GM10248 (cell line): ENCODE data around the gene MYORG.

Experiments
- CTCF ChIA-PET: fragments of 300-600 bp; sonication (Branson Sonifier 250); formaldehyde crosslinking; extraction: SDS; loops from one replicate; lab custom pipeline; 2021; ENCODE audit warnings: antibody characterized with exemption; lab: Yijun Ruan, JAX
- POLR2A ChIA-PET: fragments of 350-650 bp; sonication (Branson Sonifier 250); formaldehyde crosslinking; extraction: SDS; loops from one replicate; lab custom pipeline; 2020; ENCODE audit warnings: antibody characterized with exemption; lab: Yijun Ruan, JAX
- DNase-seq: peaks from one replicate; pipeline ENCODE4 v3.0.0; 2012; ENCODE audit errors: extremely low spot score
- CTCF ChIP-seq: IDR thresholded peaks from 2 replicates; pipeline ENCODE4 v1.5.1; 2012; ENCODE audit warnings: mild to moderate bottlenecking, low read depth; ENCODE audit errors: extremely low read depth, missing control alignments, control extremely low read depth

Gene MYORG

GRCh38 chr9:34376596-34377403 lies at the start of gene MYORG:
MYORG (minus strand) TSS chr9:34376898; CDS start chr9:34372943, 3,955 bp downstream.
- POLR2A ChIA-PET: interaction anchor here (2.0 kb wide), 1 partner anchor 42 kb away, joined by 9 read pairs; no protein-coding TSS in a partner anchor
- DNase-seq: peak; percentile 99
- CTCF ChIA-PET: interaction anchor here (0.7 to 9.0 kb wide), 14 partner anchors 10 to 227 kb away, joined by 3 to 162 read pairs (median 4); no protein-coding TSS in a partner anchor
- TF ChIP-seq CTCF: no peak

DNA sequence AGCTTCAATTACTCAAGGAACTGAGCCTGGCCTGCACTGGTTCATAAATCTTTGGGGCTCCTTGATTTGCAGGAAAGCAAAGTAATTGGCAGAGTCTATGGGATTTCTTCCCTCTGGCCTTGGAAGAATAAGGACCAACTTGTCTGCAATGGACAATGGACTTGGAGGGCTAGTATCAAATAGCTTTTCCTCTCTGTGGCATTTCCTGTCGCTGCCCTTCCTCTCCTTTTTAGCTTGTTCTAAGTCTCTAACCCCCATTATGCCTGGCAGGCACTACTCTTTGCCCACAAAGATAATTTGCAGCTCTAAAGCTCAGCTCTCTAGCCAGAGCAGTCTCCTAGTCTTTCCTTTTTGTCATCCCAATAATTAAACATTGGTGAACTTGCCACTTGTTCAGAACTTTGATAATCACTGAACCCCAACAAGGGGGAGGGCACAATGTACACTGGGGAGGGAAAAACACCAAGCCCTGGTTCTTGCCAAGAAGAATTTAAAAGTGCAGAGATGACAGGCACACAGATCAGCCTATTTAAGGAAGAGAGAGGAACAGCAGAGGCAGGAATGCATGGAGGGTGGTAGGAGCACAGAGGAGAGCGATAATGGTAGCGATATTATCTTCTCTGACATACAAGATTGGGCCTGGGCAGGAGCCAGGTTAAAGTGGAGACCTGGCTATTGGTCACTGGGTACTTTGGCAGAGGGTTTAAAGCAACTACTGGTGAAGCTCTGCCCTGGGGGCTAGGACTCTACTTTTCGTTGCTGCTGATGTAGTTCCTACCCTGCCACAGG lies 43.2 kb upstream of the MYORG start:
- ChIA-PET CTCF (interaction anchor here (0.7 to 4.9 kb wide), 2 partner anchors 16 to 172 kb away, joined by 3 to 22 read pairs; no protein-coding TSS in a partner anchor), POLR2A (no interaction called here)
- no peak for DNase-seq
- no peak for TF ChIP-seq CTCF

- POLR2A ChIA-PET: no interaction called here
- CTCF ChIA-PET: interaction anchor here (0.9 to 5.1 kb wide), 2 partner anchors 14 to 29 kb away, joined by 3 to 29 read pairs; no protein-coding TSS in a partner anchor
- DNase-seq: no peak
- TF ChIP-seq CTCF: no peak
Measured at GRCh38 chr9:34417734-34418133, 41.0 kb upstream of the MYORG start.

DNA sequence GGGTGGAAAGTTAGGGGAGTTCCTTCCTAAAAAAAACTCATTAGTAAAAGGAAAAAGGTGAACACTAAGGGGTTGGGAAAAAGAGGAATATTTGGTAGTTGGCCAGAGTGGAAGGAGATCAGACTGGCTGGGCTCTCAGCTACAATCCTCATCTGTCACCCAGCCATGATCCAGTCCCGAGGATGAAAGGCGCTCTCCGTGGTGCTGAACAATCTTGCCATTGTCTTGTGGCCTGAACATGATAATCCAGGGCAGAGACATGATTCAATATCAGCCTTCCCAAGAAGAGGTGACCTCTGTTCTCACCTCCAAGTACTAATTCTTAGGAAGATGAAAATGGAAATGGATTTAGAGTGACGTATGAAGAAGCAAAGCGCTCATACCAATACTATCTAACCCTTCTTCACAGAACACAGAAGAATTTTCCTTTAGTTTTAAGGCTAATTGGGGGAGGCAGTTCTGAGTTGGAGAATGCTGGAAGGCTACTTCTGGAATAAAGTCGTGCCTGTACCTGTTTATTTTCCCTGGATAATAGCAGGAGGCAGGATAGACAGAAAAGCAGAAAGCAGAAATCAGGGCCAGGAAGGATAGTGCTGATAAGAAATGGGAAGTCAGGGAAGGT lies 36.6 kb upstream of the MYORG start:
- no peak for TF ChIP-seq CTCF
- CTCF ChIA-PET: interaction anchor here (1.7 to 5.1 kb wide), 2 partner anchors 10 kb away, joined by 12 to 29 read pairs; no protein-coding TSS in a partner anchor
- no peak for DNase-seq
- POLR2A ChIA-PET: no interaction called here

GRCh38 chr9:34412336-34412735 lies 35.6 kb upstream of the MYORG start:
- DNase-seq: no peak
- CTCF ChIA-PET: interaction anchor here (1.7 kb wide), 1 partner anchor 9 kb away, joined by 12 read pairs; no protein-coding TSS in a partner anchor
- no peak for TF ChIP-seq CTCF
- POLR2A ChIA-PET: no interaction called here

GRCh38 chr9:34409154-34409553 lies 32.5 kb upstream of the MYORG start:
- CTCF ChIA-PET: interaction anchor here (0.8 to 2.7 kb wide), 4 partner anchors 19 to 195 kb away, joined by 3 to 7 read pairs (median 6); no protein-coding TSS in a partner anchor
- TF ChIP-seq CTCF: no peak
- DNase-seq: no peak
- POLR2A ChIA-PET: no interaction called here
